Hepatocyte (in vitro differentiated cells): ENCODE measurements around the gene ACIN1.

Experiments
- EZH2phosphoT487 ChIP-seq: fragments of 200-600 bp; sonication (generic); IDR thresholded peaks from one replicate; pipeline ENCODE4 v1.6.1; 2018; ENCODE audit warnings: antibody characterized with exemption, mild to moderate bottlenecking, low read depth, moderate library complexity; ENCODE audit not compliant: unreplicated experiment, severe bottlenecking
- TF ChIP-seq, protein P1 (sequence below): fragments of 200-600 bp; sonication (generic); IDR thresholded peaks from 2 replicates; pipeline ENCODE4 v1.5.1; 2016; ENCODE audit warnings: antibody characterized with exemption, mild to moderate bottlenecking; ENCODE audit not compliant: poor library complexity

DNA sequence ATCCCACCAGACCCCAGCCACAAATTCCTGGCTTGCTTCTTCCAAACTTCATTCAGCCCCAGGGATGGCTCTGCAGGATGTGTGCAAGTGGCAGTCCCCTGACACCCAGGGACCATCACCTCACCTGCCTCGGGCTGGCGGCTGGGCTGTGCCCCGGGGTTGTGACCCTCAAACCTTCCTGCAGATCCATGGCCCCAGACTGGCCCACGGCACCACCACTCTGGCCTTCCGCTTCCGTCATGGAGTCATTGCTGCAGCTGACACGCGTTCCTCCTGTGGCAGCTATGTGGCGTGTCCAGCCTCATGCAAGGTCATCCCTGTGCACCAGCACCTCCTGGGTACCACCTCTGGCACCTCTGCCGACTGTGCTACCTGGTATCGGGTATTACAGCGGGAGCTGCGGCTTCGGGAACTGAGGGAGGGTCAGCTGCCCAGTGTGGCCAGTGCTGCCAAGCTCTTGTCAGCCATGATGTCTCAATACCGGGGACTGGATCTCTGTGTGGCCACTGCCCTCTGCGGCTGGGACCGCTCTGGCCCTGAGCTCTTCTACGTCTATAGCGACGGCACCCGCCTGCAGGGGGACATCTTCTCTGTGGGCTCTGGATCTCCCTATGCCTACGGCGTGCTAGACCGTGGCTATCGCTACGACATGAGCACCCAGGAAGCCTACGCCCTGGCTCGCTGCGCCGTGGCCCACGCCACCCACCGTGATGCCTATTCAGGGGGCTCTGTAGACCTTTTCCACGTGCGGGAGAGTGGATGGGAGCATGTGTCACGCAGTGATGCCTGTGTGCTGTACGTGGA, 52.6 kb downstream of the ACIN1 start, which contains the start of gene PSMB11:
- TF ChIP-seq, protein P1, sequence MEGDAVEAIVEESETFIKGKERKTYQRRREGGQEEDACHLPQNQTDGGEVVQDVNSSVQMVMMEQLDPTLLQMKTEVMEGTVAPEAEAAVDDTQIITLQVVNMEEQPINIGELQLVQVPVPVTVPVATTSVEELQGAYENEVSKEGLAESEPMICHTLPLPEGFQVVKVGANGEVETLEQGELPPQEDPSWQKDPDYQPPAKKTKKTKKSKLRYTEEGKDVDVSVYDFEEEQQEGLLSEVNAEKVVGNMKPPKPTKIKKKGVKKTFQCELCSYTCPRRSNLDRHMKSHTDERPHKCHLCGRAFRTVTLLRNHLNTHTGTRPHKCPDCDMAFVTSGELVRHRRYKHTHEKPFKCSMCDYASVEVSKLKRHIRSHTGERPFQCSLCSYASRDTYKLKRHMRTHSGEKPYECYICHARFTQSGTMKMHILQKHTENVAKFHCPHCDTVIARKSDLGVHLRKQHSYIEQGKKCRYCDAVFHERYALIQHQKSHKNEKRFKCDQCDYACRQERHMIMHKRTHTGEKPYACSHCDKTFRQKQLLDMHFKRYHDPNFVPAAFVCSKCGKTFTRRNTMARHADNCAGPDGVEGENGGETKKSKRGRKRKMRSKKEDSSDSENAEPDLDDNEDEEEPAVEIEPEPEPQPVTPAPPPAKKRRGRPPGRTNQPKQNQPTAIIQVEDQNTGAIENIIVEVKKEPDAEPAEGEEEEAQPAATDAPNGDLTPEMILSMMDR = no peak
- TF ChIP-seq EZH2phosphoT487 = no peak
